HepG2 (cell line): ENCODE measurements around the gene UNC5CL. TPM values are rescaled to one million over a fixed set of nuclear protein-coding genes. Genes with fewer than 3 reads are reported as not detected.

Source experiments
- AGO1 ChIP-seq: fragments of 200-400 bp; formaldehyde crosslinking; IDR thresholded peaks from 2 replicates; pipeline ENCODE4 v1.6.1; 2017; ENCODE audit warnings: mild to moderate bottlenecking, low read depth, low read length, moderate library complexity; ENCODE audit not compliant: poor library complexity, severe bottlenecking
- ARID4A ChIP-seq: sonication (generic); formaldehyde crosslinking; IDR thresholded peaks from 2 replicates; pipeline ENCODE4 v1.5.0; 2020; ENCODE audit warnings: mild to moderate bottlenecking, missing genetic modification reagents, borderline replicate concordance
- ARNT ChIP-seq: fragments of 450-650 bp; IDR thresholded peaks from 2 replicates; pipeline ENCODE4 v1.6.1; 2017
- ATRX ChIP-seq: sonication (generic); formaldehyde crosslinking; IDR thresholded peaks from 2 replicates; pipeline ENCODE4 v1.4.0; 2020; ENCODE audit warnings: missing genetic modification reagents, borderline replicate concordance
- HMG20A ChIP-seq: IDR thresholded peaks from 2 replicates; pipeline ENCODE4 v1.6.1; 2016; ENCODE audit warnings: borderline replicate concordance
- MATR3 ChIP-seq: sonication (generic); formaldehyde crosslinking; IDR thresholded peaks from 2 replicates; pipeline ENCODE4 v1.4.0; 2020; ENCODE audit warnings: missing genetic modification reagents
- NCOA1 ChIP-seq: sonication (generic); formaldehyde crosslinking; IDR thresholded peaks from 2 replicates; pipeline ENCODE4 v1.9.0; 2021; ENCODE audit warnings: missing genetic modification reagents
- NCOA2 ChIP-seq: sonication (generic); formaldehyde crosslinking; IDR thresholded peaks from 2 replicates; pipeline ENCODE4 v1.8.0; 2022; ENCODE audit warnings: inconsistent platforms
- PATZ1 ChIP-seq: sonication (generic); formaldehyde crosslinking; IDR thresholded peaks from 2 replicates; pipeline ENCODE4 v1.4.0; 2020; ENCODE audit warnings: missing genetic modification reagents
- SKI ChIP-seq: fragments of 450-650 bp; IDR thresholded peaks from one replicate; pipeline ENCODE4 v1.6.1; 2018; ENCODE audit warnings: mild to moderate bottlenecking; ENCODE audit not compliant: partially characterized antibody
- ZNF124 ChIP-seq: sonication (generic); formaldehyde crosslinking; IDR thresholded peaks from 2 replicates; pipeline ENCODE4 v1.4.0; 2020; ENCODE audit warnings: missing genetic modification reagents
- ZNF234 ChIP-seq: sonication (generic); formaldehyde crosslinking; conservative IDR thresholded peaks from 2 replicates; pipeline ENCODE4 v1.5.1; 2020; ENCODE audit warnings: mild to moderate bottlenecking, missing genetic modification reagents
- ZNF333 ChIP-seq: sonication (generic); formaldehyde crosslinking; IDR thresholded peaks from 2 replicates; pipeline ENCODE4 v1.4.0; 2020; ENCODE audit warnings: mild to moderate bottlenecking, missing genetic modification reagents, borderline replicate concordance
- ZNF75D ChIP-seq: sonication (generic); formaldehyde crosslinking; IDR thresholded peaks from 2 replicates; pipeline ENCODE4 v1.8.1; 2023; ENCODE audit warnings: missing genetic modification reagents, mild to moderate bottlenecking, borderline replicate concordance
- ZNF841 ChIP-seq: sonication (generic); formaldehyde crosslinking; IDR thresholded peaks from 2 replicates; pipeline ENCODE4 v1.8.1; 2023; ENCODE audit warnings: missing genetic modification reagents, borderline replicate concordance
- polyA plus RNA-seq, 8 experiments: library from polyadenylated mRNA; depleted of rRNA in 3 of 8; stranded (reverse) in 7 of 8; unstranded in 1 of 8; fragments of >200 nt; fragmentation: Illumina TruSeq in 4 of 8; extraction: Trizol in 4 of 8; gene quantifications; 2 replicates each; pipeline versions ENCODE4 v1.2.1 to v1.2.3, GENCODE V29; 2011 to 2016; ENCODE audit warnings: low read depth in 4 of 8, missing spikeins in 1 of 8, mixed read lengths in 1 of 8; ENCODE audit not compliant: insufficient read depth in 1 of 8
- total RNA-seq, 5 experiments: library from RNA; depleted of rRNA; stranded (reverse); fragments of >200 nt; fragmentation: Illumina TruSeq; extraction: Trizol; gene quantifications; 2 replicates each; pipeline ENCODE4 v1.2.3, GENCODE V29; 2016; ENCODE audit warnings: low read depth in 1 of 5
- TF ChIP-seq, protein P1 (sequence below): sonication (generic); formaldehyde crosslinking; IDR thresholded peaks from 2 replicates; pipeline ENCODE4 v1.4.0; 2020; ENCODE audit warnings: missing genetic modification reagents
- TF ChIP-seq, protein P2 (sequence below): sonication (generic); formaldehyde crosslinking; IDR thresholded peaks from 2 replicates; pipeline ENCODE4 v1.5.0; 2020; ENCODE audit warnings: mild to moderate bottlenecking, low read depth, missing genetic modification reagents, borderline replicate concordance
- TF ChIP-seq, protein P3 (sequence below): sonication (generic); formaldehyde crosslinking; IDR thresholded peaks from 2 replicates; pipeline ENCODE4 v1.5.1; 2020; ENCODE audit warnings: missing genetic modification reagents, mild to moderate bottlenecking, borderline replicate concordance
- TF ChIP-seq, protein P4 (sequence below), 2 experiments: fragments of 450-650 bp in 1 of 2; sonication (generic) in 1 of 2; formaldehyde crosslinking; IDR thresholded peaks; 2 replicates each; pipeline versions ENCODE4 v1.5.0 to v1.8.0; 2020 to 2022; ENCODE audit warnings: mild to moderate bottlenecking in 1 of 2, missing genetic modification reagents in 1 of 2

The UNC5CL gene
- total and polyA plus RNA-seq, 2 of the 13 experiments (the other 11 are each of a cell fraction or from before 2014, with no cell fraction given): 2.4 to 2.5 TPM

DNA sequence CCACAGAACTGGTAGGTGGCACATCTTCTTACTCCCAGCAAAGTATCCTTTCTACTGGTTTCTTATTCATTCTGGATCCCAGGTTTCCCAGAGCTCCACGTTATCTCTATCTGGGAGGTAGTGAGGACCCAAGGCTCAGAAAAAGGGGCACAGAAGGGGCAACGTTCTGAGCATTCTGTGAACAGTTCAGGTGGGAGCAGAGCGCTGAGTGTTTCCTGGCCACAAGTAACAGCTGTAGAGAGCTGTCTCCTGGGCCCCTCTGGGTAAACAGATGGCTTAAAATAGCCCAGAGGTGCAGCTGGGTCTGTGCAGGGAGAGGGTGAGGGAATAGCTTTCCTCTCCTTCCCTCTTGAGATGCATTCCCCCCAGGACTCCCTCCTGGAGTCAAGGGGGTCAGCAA, 16.1 kb upstream of the UNC5CL start (continued):
- TF ChIP-seq, protein P1, sequence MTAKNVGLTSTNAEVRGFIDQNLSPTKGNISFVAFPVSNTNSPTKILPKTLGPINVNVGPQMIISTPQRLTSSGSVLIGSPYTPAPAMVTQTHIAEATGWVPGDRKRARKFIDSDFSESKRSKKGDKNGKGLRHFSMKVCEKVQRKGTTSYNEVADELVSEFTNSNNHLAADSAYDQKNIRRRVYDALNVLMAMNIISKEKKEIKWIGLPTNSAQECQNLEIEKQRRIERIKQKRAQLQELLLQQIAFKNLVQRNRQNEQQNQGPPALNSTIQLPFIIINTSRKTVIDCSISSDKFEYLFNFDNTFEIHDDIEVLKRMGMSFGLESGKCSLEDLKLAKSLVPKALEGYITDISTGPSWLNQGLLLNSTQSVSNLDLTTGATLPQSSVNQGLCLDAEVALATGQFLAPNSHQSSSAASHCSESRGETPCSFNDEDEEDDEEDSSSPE (CRISPR knock-in tag): no peak
- TF ChIP-seq ARID4A (CRISPR knock-in tag) (no peak; the same call in 1 of the 2 replicates), HMG20A (CRISPR knock-in tag) (0 out of 2 replicates have a peak, but pooled peaks have one; percentile 32), ZNF124 (no peak), ZNF234 (no peak), PATZ1 (CRISPR knock-in tag) (peak; percentile 43; the same call in 1 of the 2 replicates), AGO1 (no peak), NCOA2 (CRISPR knock-in tag) (no peak; the same call in 1 of the 2 replicates), ARNT (no peak), ATRX (CRISPR knock-in tag) (no peak), ZNF75D (no peak), SKI (no peak), ZNF333 (CRISPR knock-in tag) (no peak), MATR3 (CRISPR knock-in tag) (no peak), ZNF841 (CRISPR knock-in tag) (no peak), NCOA1 (CRISPR knock-in tag) (no peak)
- TF ChIP-seq, protein P2, sequence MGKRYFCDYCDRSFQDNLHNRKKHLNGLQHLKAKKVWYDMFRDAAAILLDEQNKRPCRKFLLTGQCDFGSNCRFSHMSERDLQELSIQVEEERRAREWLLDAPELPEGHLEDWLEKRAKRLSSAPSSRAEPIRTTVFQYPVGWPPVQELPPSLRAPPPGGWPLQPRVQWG (CRISPR knock-in tag): no peak
- TF ChIP-seq, protein P3, sequence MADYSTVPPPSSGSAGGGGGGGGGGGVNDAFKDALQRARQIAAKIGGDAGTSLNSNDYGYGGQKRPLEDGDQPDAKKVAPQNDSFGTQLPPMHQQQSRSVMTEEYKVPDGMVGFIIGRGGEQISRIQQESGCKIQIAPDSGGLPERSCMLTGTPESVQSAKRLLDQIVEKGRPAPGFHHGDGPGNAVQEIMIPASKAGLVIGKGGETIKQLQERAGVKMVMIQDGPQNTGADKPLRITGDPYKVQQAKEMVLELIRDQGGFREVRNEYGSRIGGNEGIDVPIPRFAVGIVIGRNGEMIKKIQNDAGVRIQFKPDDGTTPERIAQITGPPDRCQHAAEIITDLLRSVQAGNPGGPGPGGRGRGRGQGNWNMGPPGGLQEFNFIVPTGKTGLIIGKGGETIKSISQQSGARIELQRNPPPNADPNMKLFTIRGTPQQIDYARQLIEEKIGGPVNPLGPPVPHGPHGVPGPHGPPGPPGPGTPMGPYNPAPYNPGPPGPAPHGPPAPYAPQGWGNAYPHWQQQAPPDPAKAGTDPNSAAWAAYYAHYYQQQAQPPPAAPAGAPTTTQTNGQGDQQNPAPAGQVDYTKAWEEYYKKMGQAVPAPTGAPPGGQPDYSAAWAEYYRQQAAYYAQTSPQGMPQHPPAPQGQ (CRISPR knock-in tag): no peak
- TF ChIP-seq, protein P4, sequence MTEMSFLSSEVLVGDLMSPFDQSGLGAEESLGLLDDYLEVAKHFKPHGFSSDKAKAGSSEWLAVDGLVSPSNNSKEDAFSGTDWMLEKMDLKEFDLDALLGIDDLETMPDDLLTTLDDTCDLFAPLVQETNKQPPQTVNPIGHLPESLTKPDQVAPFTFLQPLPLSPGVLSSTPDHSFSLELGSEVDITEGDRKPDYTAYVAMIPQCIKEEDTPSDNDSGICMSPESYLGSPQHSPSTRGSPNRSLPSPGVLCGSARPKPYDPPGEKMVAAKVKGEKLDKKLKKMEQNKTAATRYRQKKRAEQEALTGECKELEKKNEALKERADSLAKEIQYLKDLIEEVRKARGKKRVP (CRISPR knock-in tag; IDR thresholded peaks at IDR 0.05): no peak
